ENCODE results near the gene AGBL5.
"Not testable (repeated sequence)": the region's sequence is repeated elsewhere in the genome, so short reads cannot be mapped to it uniquely, and the experiment has no call there.

The AGBL5 gene

DNA sequence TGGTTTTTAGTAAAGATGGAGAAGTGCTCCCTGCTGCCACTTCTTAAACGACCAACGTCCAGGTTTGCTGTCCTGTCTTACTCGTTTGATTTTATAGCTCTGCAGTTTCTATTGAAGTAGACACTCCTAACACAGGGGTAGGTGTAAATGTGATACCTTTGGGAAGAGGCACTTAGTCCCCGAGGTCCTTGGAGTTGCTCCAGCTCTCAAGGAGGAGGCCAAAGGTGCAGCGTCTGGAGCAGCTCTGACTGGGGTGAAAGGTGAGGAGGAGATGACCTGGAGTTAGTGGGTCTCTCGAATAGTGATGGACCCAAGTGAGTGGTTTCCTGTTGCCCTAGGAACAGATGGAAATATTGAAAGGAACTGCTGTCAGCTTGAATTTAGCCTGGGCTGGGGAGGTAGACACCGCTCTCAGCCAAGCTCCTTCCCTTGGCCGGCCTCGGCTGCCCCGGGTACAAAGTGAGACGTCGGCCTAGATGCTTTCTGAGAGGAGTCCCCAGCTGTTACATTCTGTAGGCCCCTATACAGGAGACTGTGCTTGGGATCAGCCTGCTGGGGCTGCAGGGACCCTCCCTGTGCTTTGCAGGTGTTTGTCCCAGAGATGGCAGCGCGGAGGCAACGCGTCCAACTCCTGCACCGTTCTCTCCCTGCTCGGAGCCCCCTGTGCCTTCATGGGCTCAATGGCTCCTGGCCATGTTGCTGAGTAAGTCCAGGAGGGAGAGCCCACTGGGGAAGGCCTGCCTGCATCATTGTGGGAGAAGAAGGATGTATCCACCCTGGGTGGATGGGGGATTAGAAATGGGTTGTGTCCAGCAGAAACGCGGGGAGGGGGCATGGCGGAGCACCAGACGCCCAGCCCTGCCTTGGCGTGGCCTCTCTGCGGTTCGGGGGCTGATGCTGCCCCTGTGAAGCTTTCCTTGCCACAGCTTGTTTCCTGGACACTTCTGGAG is 40.6 kb downstream of the AGBL5 start:
- DNase-seq (ENCODE audit: low spot score), result no peak

DNA sequence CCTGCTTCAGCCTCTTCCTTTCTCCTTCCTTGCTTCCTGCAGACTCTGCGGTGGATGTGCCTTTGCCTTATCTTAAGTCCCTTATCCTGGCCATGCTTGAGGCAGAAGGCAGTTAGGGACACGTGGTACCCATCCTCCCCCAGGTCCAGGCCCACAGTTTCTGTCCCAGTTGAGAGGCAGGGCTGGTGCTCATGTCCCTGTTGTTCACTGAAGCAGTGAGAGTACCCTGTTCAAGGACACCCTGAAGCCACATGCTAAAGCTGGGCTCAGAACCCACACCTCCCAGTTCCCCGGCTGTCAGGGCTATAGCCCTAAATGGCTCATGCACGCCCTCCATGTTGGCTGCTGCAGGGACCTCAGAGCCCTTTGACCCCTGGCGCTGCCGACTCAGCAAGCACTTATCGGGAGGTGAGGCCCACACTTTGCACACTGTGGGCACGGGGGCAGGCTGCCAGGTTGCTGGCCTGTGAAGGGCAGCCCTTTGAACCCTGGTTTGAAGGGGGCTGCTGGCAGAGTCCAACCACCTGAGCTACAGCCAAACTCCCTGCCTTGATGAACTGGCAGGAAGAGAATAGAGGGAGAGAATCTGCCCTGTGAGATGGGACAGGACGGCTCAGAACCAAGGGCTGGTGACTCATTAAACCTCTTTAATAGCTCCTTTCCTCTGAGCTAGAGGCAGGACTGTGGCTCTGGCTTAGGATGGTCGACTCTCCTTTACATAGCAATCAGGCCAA is 41.4 kb downstream of the AGBL5 start:
- DNase-seq (ENCODE audit: low spot score), result no peak

DNA sequence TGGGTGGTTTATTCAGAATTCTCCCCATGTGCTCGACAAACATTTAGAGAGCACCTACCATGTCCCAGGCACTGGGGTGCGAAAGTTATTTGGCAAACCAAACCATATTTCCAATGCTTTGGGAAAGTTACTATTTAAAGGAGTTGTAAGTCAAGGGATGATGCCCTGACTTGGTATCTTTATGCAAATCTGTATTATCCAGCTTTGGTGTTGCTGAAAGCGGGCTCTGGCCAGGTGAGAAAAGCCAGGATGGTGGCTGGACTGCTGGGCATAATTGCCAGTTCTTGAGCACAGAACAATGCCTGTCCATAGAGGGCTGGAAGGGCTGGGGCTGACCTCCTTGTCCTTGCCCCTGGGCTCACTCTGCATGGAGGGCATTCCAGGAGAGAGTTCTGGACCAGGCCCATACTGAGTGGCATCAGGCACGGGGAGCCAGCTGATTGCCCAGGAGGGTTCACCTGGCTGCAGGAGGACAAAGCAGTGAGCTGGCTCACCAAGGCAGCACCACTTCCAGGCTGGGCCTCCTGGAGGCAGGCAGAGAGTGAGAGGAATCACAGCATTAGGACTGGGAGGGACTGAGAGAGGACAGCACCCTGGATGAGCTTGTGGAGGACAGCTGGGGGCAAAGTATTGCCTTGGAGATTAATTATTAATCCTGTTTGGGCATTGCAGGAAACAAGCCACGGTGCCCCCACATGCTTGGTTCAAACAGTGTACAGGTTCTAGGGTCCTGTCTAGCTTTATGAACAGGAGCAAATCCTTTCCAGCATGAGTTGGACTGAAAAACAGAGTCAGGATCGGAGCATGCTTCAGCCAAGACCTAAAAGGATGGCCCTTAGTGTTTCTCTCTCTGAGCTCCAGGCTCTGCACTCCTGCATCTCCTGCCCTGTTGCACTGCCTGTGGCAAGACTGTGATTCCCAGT is 42.2 kb downstream of the AGBL5 start:
- DNase-seq (ENCODE audit: low spot score), result peak; percentile 84

- no peak for DNase-seq (ENCODE audit: low spot score)
These were observed 43.0 kb downstream of the AGBL5 start for GRCh38 chr2:27094353-27094984.

- no peak for DNase-seq (ENCODE audit: low spot score)
These were observed 43.9 kb downstream of the AGBL5 start for GRCh38 chr2:27095427-27095744.

- peak; percentile 75 for DNase-seq (ENCODE audit: low spot score)
These were observed 44.5 kb downstream of the AGBL5 start for GRCh38 chr2:27095745-27096651.

- no peak for DNase-seq (ENCODE audit: low spot score)
These were observed 45.4 kb downstream of the AGBL5 start for GRCh38 chr2:27096748-27097297.

DNA sequence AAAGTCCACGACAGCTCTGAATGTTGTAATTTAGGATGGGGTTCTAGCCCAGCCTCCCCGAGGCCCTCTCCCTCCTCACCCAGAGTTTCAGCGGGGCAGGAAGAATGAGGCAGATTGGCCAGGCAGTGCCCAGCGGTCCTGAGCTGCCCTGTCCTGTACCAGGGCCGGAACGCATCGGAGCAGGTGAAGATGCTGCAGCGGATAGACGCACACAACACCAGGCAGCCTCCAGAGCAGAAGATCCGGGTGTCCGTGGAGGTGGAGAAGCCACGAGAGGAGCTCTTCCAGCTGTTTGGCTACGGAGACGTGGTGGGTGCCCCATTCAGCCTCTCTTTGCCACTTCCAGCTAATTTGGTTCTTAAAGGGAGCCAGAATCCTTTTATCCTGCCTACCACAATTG is 45.9 kb downstream of the AGBL5 start:
- no peak for DNase-seq (ENCODE audit: low spot score)

DNA sequence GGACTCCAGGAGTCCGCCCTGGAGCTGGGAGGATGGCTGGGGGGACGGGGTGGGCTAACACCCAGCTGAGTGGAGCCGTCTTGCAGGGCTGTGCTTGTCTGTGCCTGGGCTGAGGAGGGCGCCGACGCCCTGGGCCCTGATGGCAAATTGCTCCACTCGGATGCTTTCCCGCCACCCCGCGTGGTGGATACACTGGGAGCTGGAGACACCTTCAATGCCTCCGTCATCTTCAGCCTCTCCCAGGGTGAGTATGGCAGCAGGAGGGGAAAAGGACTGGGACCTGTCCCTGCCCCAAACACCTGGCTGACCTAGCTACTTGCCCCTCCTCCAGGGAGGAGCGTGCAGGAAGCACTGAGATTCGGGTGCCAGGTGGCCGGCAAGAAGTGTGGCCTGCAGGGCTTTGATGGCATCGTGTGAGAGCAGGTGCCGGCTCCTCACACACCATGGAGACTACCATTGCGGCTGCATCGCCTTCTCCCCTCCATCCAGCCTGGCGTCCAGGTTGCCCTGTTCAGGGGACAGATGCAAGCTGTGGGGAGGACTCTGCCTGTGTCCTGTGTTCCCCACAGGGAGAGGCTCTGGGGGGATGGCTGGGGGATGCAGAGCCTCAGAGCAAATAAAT is 48.0 kb downstream of the AGBL5 start:
- no peak for DNase-seq (ENCODE audit: low spot score)

- no peak for DNase-seq (ENCODE audit: low spot score)
These were observed 48.6 kb downstream of the AGBL5 start for GRCh38 chr2:27100036-27100435.

DNA sequence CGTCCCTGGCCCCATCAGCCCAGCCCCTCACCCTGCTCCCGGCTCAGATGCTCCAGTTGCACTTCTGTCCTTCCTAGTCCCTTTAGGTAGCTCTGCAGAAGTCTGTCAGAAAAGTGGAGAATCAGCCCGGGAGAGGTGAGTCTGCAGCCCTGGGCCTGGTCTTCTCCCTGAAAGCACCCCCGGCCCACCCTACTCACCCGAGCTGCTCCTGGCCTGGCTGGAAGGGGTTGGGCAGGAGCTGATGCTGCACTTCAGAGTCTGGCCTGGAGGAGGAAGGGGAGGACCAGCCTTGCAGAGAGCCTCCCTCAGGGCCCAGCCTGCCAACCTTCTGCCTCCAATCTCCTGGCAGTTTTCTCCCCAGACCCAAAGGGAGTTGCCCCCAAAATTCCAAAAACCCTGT is 50.9 kb downstream of the AGBL5 start:
- no peak for DNase-seq (ENCODE audit: low spot score)

GRCh38 chr2:27105981-27106380 is 54.5 kb downstream of the AGBL5 start:
- DNase-seq (ENCODE audit: low spot score), result no peak

- DNase-seq (ENCODE audit: low spot score), result no peak
These were observed 56.8 kb downstream of the AGBL5 start for GRCh38 chr2:27108221-27108620.

GRCh38 chr2:27109083-27109482 is 57.6 kb downstream of the AGBL5 start:
- DNase-seq (ENCODE audit: low spot score), result no peak

- DNase-seq (ENCODE audit: low spot score), result not testable (repeated sequence)
These were observed 59.3 kb downstream of the AGBL5 start for GRCh38 chr2:27110603-27111352.

GRCh38 chr2:27111392-27112078 is 60.1 kb downstream of the AGBL5 start:
- DNase-seq (ENCODE audit: low spot score), result not testable (repeated sequence)

- DNase-seq (ENCODE audit: low spot score), result no peak
These were observed 64.1 kb downstream of the AGBL5 start for GRCh38 chr2:27115519-27115918.

DNA sequence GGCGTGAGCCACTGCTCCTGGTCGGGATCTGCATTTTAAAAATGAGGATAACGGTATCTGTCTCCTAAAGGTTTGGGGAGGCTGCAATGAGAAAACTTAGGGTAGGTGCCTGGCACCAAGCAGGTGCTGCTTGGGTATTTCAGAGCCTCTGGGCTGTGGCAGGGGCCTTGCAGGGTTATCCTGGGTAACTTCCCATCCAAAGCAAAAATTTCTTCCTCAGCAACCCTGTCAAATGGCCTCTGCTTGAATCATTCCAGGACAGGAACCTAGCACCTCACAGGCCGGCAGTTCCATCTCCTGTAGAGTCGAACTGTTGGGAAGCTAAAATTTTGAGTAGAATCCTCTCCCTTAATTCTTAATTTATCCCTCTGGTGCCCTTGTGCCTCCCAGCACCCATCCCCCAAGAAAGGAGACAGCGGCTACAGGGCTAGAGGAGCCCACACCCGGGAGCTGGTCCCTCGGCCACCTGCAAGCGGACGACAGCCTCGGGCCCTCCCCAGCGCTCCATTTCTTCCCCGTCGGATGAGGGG is 66.6 kb downstream of the AGBL5 start:
- no peak for DNase-seq (ENCODE audit: low spot score)

Data from HuH-7.5 (cell line).